ENCODE measurements around the gene KICS2. TPM values are rescaled to one million over a fixed set of nuclear protein-coding genes. Genes with fewer than 3 reads are reported as not detected.

Gene KICS2

GRCh38 chr12:64175254-64175945 lies 46.7 kb downstream of the KICS2 start:
- H3K4ac ChIP-seq (ENCODE audit: low read depth in 1 of 2, low read length in 2 of 2), result peak overlapping the region in 1 of 2 experiments; percentile 5

GRCh38 chr12:64173456-64173855 lies 48.6 kb downstream of the KICS2 start:
- peak overlapping the region; percentile 34 for H3K9ac ChIP-seq (ENCODE audit: low read length)
- H2BK12ac ChIP-seq (ENCODE audit: low read length in 2 of 2), result no peak overlapping the region
- WGBS, result 91% methylated on average over 3 of the region's 3 CpGs
- no peak overlapping the region for H3K18ac ChIP-seq (ENCODE audit: low read depth in 1 of 2, low read length in 2 of 2)
- no peak for DNase-seq
- H4K8ac ChIP-seq (ENCODE audit: low read length), result no peak overlapping the region
- H3K14ac ChIP-seq (ENCODE audit: low read length in 2 of 2), result no peak overlapping the region
- no peak overlapping the region for H2BK120ac ChIP-seq (ENCODE audit: low read depth, low read length)
- no peaks in the 10 kb centered on the region for H3K4me1 ChIP-seq (ENCODE audit: control insufficient read depth, insufficient read depth, low read depth, low read length)
- peak overlapping the region in 1 of 2 experiments; percentile 24 for H3K4ac ChIP-seq (ENCODE audit: low read depth in 1 of 2, low read length in 2 of 2)
- no peaks in the 10 kb centered on the region for H3K79me1 ChIP-seq (replicated peaks; ENCODE audit: low read length, poor library complexity, severe bottlenecking)
- no peaks in the 10 kb centered on the region for H3K9me3 ChIP-seq (ENCODE audit: control insufficient read depth, low read length)
- H4K91ac ChIP-seq (ENCODE audit: low read length), result no peak overlapping the region
- H3K23ac ChIP-seq (ENCODE audit: low read length in 2 of 2), result no peak overlapping the region
- no peak overlapping the region for H2AK5ac ChIP-seq (ENCODE audit: low read length, severe bottlenecking)
- H2BK5ac ChIP-seq (ENCODE audit: low read depth, low read length, poor library complexity, severe bottlenecking), result no peak overlapping the region
- no peaks in the 10 kb centered on the region for H3K27me3 ChIP-seq (ENCODE audit: control insufficient read depth in 1 of 2, insufficient read depth in 1 of 2, low read length in 2 of 2)
- peak overlapping the region; percentile 37 for H2BK15ac ChIP-seq (ENCODE audit: low read depth, poor library complexity, severe bottlenecking)
- H2AFZ ChIP-seq (ENCODE audit: low read depth, low read length), result no peak overlapping the region
- no peak overlapping the region for H3K27ac ChIP-seq (ENCODE audit: low read length, poor library complexity, severe bottlenecking)
- no peak overlapping the region for H3K4me2 ChIP-seq (ENCODE audit: low read length, poor library complexity, severe bottlenecking)
- H3K36me3 ChIP-seq (ENCODE audit: control insufficient read depth in 1 of 2, insufficient read depth in 2 of 2, low read depth in 1 of 2, low read length in 2 of 2), result no peaks in the 10 kb centered on the region
- no peak overlapping the region for H3K4me3 ChIP-seq (ENCODE audit: insufficient read depth in 1 of 2, low read depth in 1 of 2, low read length in 2 of 2)

More at GRCh38 chr12:64175254-64175945, 46.7 kb downstream of the KICS2 start:
- Histone ChIP-seq H3K4me2 (ENCODE audit: low read length, poor library complexity, severe bottlenecking) (no peak overlapping the region), H3K27me3 (ENCODE audit: control insufficient read depth in 1 of 2, insufficient read depth in 1 of 2, low read length in 2 of 2) (no peaks in the 10 kb centered on the region), H3K23ac (ENCODE audit: low read length in 2 of 2) (no peak overlapping the region), H3K4me1 (ENCODE audit: control insufficient read depth, insufficient read depth, low read depth, low read length) (no peaks in the 10 kb centered on the region), H3K36me3 (ENCODE audit: control insufficient read depth in 1 of 2, insufficient read depth in 2 of 2, low read depth in 1 of 2, low read length in 2 of 2) (no peaks in the 10 kb centered on the region), H2AK5ac (ENCODE audit: low read length, severe bottlenecking) (no peak overlapping the region), H4K91ac (ENCODE audit: low read length) (peak overlapping the region; percentile 29), H3K18ac (ENCODE audit: low read depth in 1 of 2, low read length in 2 of 2) (peak overlapping the region in 1 of 2 experiments; percentile 46), H3K14ac (ENCODE audit: low read length in 2 of 2) (no peak overlapping the region), H3K9me3 (ENCODE audit: control insufficient read depth, low read length) (no peaks in the 10 kb centered on the region), H3K4me3 (ENCODE audit: insufficient read depth in 1 of 2, low read depth in 1 of 2, low read length in 2 of 2) (no peak overlapping the region), H3K79me1 (replicated peaks; ENCODE audit: low read length, poor library complexity, severe bottlenecking) (no peaks in the 10 kb centered on the region), H2BK120ac (ENCODE audit: low read depth, low read length) (no peak overlapping the region), H2BK15ac (ENCODE audit: low read depth, poor library complexity, severe bottlenecking) (peak overlapping the region; percentile 73), H4K8ac (ENCODE audit: low read length) (no peak overlapping the region), H3K9ac (ENCODE audit: low read length) (peak overlapping the region; percentile 33), H3K27ac (ENCODE audit: low read length, poor library complexity, severe bottlenecking) (no peak overlapping the region), H2AFZ (ENCODE audit: low read depth, low read length) (no peak overlapping the region), H2BK12ac (ENCODE audit: low read length in 2 of 2) (no peak overlapping the region), H2BK5ac (ENCODE audit: low read depth, low read length, poor library complexity, severe bottlenecking) (no peak overlapping the region)
- 88% methylated on average over 2 of the region's 2 CpGs for WGBS
- no peak for DNase-seq

Small RNA genes lying within 50 kb of the gene (small RNA-seq; reads per million reads assigned to genes)
- gene RNU5A-7P (ENCODE audit: low read depth) (not detected), gene RNU6-1009P (ENCODE audit: low read depth) (not detected)

All from mesenchymal stem cell (in vitro differentiated cells and primary cell).